GM12874 (cell line): ENCODE measurements around the gene HUS1.

Source experiments
- TF ChIP-seq, protein P1 (sequence below): IDR thresholded peaks from 2 replicates; pipeline ENCODE4 v1.5.1; 2011; ENCODE audit warnings: low read depth, mild to moderate bottlenecking, control low read depth, low read length, moderate library complexity; ENCODE audit not compliant: insufficient read depth

HUS1 gene

DNA sequence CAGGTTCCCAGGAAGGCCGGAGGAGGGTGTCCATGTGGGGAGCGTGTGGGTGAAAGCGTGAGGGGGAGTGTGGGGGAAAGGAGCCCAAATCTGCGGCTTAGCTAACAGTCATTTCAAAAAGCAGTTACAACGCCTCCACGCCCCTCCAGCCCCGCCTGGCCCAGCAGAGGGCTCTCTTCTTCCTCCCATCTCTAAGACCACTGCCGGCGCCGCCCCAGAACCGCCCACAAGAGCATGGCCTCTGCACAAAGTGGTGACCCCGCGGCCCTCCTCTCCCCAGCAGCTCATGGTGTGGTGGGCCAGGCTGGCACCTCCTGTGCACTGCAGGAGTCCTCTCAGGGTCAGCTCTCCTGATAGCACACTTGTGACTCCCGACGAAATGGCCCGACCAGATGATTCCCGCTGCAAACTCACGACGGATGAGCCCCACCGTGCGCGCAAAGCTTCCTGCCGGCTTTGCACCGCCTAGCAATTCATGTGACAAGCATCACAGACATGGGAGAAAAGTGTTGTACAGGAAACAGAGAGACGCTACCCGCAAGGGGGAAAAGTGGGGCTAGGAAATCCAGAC is 12.4 kb upstream of the HUS1 start:
- TF ChIP-seq, protein P1, sequence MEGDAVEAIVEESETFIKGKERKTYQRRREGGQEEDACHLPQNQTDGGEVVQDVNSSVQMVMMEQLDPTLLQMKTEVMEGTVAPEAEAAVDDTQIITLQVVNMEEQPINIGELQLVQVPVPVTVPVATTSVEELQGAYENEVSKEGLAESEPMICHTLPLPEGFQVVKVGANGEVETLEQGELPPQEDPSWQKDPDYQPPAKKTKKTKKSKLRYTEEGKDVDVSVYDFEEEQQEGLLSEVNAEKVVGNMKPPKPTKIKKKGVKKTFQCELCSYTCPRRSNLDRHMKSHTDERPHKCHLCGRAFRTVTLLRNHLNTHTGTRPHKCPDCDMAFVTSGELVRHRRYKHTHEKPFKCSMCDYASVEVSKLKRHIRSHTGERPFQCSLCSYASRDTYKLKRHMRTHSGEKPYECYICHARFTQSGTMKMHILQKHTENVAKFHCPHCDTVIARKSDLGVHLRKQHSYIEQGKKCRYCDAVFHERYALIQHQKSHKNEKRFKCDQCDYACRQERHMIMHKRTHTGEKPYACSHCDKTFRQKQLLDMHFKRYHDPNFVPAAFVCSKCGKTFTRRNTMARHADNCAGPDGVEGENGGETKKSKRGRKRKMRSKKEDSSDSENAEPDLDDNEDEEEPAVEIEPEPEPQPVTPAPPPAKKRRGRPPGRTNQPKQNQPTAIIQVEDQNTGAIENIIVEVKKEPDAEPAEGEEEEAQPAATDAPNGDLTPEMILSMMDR: peak; percentile 84

DNA sequence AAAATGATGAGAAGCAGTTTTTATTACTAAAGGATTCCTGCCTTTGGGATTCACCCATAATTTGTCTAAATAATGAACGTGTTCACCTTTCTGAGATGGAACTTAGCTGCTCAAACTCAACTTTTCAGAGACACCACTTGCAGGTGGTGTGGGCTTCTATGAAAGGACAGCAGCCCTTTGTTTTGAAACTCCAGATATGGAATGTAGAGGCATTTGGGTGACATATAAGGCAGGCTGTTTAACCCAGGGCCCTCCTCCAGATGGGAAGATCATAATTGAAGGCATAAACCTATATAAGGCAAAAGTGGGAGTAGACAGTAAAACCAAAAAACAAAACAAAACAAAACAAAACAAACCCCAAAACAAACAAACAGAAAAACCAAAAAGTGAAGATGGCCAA is 11.9 kb upstream of the HUS1 start:
- TF ChIP-seq, protein P1: no peak

DNA sequence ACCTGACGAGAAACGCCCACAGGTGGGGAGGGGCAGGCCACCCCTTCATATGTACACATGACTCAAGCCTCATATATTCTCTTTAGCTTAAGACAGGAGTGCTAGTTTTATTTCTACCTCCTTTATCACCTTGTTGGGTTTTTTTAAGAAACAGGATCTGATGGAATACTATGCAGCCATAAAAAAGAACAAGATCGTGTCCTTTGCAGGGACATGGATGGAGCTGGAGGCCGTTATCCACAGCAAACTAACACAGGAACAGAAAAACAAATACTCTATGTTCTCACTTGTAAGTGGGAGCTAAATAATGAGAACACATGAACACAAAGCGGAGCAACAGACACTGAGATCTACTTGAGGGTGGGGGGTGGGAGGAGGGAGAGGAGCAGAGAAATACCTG is 11.2 kb upstream of the HUS1 start:
- TF ChIP-seq, protein P1: no peak

DNA sequence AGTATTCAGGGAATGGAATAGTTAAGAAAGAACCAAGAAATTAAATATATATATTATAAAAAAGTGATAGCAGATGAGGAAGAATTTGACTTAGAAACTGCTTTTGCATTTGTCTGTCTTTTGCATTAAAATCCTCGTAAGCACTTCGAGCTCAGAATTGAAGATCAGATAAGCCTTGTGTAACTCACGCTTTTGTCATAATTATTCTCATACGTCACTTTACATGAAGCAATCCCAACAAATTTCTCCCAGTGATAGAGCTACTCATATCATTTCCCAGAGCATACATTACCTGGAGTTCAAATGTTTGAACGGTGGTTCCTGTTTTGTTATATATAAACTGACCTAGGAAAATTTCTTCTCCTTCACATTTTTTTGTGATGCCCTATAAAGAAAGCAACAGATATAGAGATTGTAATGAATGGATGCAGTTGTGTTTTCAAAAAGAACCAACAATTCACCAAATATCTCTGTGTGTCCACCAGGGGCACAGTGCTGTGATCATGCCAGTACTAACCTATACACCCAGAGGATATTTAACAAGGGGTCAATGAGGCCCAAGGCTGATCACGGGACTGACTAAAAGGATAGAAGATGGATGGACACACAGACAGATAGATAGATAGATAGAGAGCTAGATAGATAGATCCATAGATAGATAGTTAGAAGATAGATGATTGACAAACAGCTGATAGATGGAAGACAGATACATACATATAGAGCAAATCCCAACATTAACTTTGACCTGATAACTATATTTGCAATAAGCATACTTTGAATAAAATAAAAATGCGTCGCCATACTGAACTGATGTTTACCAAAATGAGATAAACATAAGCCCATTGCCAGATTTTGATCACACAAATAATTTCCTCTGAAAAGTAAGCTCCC is 9.3 kb upstream of the HUS1 start:
- TF ChIP-seq, protein P1: peak; percentile 40; the same call in 1 of the 2 replicates

DNA sequence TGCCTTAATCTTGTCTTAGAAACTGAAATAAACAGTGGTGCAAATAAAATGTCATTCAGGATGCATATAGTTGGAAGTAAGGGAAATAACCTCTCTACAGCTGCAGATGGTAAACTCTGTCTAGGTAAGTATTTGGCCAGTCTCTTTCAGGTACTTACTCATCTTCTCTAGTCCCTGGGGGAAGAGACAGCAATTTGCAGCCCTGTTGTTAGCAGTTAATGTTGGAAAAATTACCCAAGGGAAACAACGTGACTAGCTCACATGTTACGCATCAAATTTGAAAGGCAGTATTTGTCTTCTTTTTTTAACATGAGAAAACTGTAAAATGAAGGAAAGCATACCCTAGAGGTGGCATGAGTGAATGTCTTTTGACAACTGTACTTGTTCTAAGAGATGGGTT is 3.2 kb upstream of the HUS1 start:
- TF ChIP-seq, protein P1: no peak

DNA sequence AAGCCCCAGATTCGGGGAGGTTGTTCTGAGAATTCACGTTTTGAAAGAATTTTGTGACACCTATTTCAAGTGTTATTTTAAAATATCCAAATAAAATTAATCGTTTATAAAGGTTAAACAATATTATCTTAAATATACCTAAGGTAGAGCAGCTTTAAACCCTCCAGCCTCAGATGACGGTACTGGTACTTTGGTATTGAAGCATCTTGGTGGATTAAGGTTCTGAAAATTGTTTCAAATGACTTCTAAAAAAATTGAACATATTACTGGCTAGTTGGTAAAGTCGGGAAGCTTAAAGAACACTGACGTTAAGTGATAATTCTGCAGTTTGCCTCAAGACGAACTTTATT is 392 bp upstream of the HUS1 start:
- TF ChIP-seq, protein P1: no peak

DNA sequence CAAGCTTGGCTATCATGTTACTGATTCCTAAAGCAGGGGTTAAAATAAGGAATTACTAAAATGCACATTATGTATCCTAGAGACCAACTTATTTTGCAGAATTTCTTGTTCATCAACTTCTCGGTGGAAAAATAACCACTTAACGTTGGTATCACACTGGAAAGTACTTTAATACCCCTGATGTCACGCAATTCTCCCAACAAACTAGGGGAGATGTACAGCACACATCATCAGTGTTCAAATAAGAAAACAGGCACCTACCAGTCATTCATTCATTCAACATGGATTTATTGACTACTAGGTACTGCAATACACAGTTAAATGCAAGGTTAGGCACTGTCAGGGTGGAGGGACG is 648 bp downstream of the HUS1 start:
- TF ChIP-seq, protein P1: no peak
